GM23338 (cell line): ENCODE measurements around the gene EMC10. TPM values are rescaled to one million over a fixed set of nuclear protein-coding genes. Genes with fewer than 3 reads are reported as not detected.

ENCODE experiments used
- ATAC-seq: fragments of 200-7000 bp; cut with Tn5 transposase; 3 replicates; pipeline ENCODE4 v1.9.1; 2020
- DNase-seq: peaks from one replicate; pipeline ENCODE4 v3.0.0-alpha.2; 2015; ENCODE audit warnings: low spot score
- H2AFZ ChIP-seq: fragments of 200-600 bp; sonication (generic); 2 replicates; pipeline ENCODE4 v1.8.0; 2016; ENCODE audit warnings: antibody characterized with exemption, mild to moderate bottlenecking, moderate library complexity
- H3F3A ChIP-seq: fragments of 200-600 bp; sonication (generic); replicated peaks from 2 replicates; pipeline ENCODE4 v1.8.0; 2017; ENCODE audit warnings: antibody characterized with exemption, mixed run types, low read depth
- H3K27ac ChIP-seq: fragments of 200-600 bp; sonication (generic); 2 replicates; pipeline ENCODE4 v1.6.1; 2016; ENCODE audit warnings: low read depth
- H3K27me3 ChIP-seq: fragments of 200-600 bp; sonication (generic); 2 replicates; pipeline ENCODE4 v1.8.0; 2016; ENCODE audit warnings: mild to moderate bottlenecking, mixed run types, moderate library complexity; ENCODE audit not compliant: insufficient read depth
- H3K36me3 ChIP-seq: fragments of 200-600 bp; sonication (generic); 2 replicates; pipeline ENCODE4 v1.8.0; 2016; ENCODE audit warnings: mild to moderate bottlenecking; ENCODE audit not compliant: insufficient read depth
- H3K4me1 ChIP-seq: fragments of 200-600 bp; sonication (generic); 2 replicates; pipeline ENCODE4 v1.8.0; 2016; ENCODE audit warnings: mild to moderate bottlenecking, moderate library complexity; ENCODE audit not compliant: insufficient read depth
- H3K4me2 ChIP-seq: fragments of 200-600 bp; sonication (generic); 2 replicates; pipeline ENCODE4 v1.7.1; 2017; ENCODE audit warnings: mixed run types
- H3K4me3 ChIP-seq: fragments of 200-600 bp; sonication (generic); 2 replicates; pipeline ENCODE4 v1.6.1; 2016; ENCODE audit warnings: mixed run types
- H3K79me2 ChIP-seq: fragments of 200-600 bp; sonication (generic); replicated peaks from 2 replicates; pipeline ENCODE4 v1.8.0; 2017; ENCODE audit warnings: mild to moderate bottlenecking; ENCODE audit not compliant: insufficient read depth
- H3K9me2 ChIP-seq: fragments of 200-600 bp; sonication (generic); 2 replicates; pipeline ENCODE4 v1.8.0; 2017; ENCODE audit not compliant: insufficient read depth
- H4K20me1 ChIP-seq: fragments of 200-600 bp; sonication (generic); replicated peaks from 2 replicates; pipeline ENCODE4 v1.8.0; 2017; ENCODE audit warnings: mild to moderate bottlenecking; ENCODE audit not compliant: insufficient read depth
- H3K27ac Mint-ChIP-seq: 2 replicates; pipeline ENCODE4 v1.8.0; 2020; ENCODE audit warnings: inconsistent platforms, mild to moderate bottlenecking, moderate library complexity, mixed read lengths
- H3K27me3 Mint-ChIP-seq: 3 replicates; pipeline ENCODE4 v1.8.0; 2022; ENCODE audit warnings: low read depth, mild to moderate bottlenecking, moderate library complexity, mixed read lengths, inconsistent platforms; ENCODE audit not compliant: insufficient read depth, poor library complexity
- H3K36me3 Mint-ChIP-seq: 3 replicates; pipeline ENCODE4 v1.8.0; 2021; ENCODE audit warnings: low read depth, mild to moderate bottlenecking, inconsistent platforms, moderate library complexity, mixed read lengths
- H3K4me1 Mint-ChIP-seq: 3 replicates; pipeline ENCODE4 v1.8.0; 2020; ENCODE audit warnings: mild to moderate bottlenecking, inconsistent platforms, mixed read lengths
- H3K4me3 Mint-ChIP-seq: 3 replicates; pipeline ENCODE4 v1.8.0; 2021; ENCODE audit warnings: moderate library complexity, mild to moderate bottlenecking, inconsistent platforms, mixed read lengths
- H3K9me3 Mint-ChIP-seq: 3 replicates; pipeline ENCODE4 v1.8.0; 2020; ENCODE audit warnings: moderate library complexity, mild to moderate bottlenecking, inconsistent platforms, mixed read lengths
- CREB1 ChIP-seq: fragments of 250-450 bp; sonication (Bioruptor Pico); IDR thresholded peaks from 2 replicates; pipeline ENCODE4 v1.5.0; 2020; ENCODE audit warnings: low read depth, mild to moderate bottlenecking, moderate library complexity
- CTCF ChIP-seq, 2 experiments: fragments of 200-600 bp in 1 of 2; sonication (generic) in 1 of 2; conservative IDR thresholded peaks; 2 replicates each; pipeline versions ENCODE4 v1.5.1 to v1.6.1; 2016 to 2017; ENCODE audit warnings: antibody characterized with exemption in 2 of 2, low read depth in 2 of 2, mild to moderate bottlenecking in 2 of 2, moderate library complexity in 1 of 2
- ETS1 ChIP-seq: IDR thresholded peaks from 2 replicates; pipeline ENCODE4 v1.6.1; 2016; ENCODE audit warnings: antibody characterized with exemption
- EZH2 ChIP-seq: fragments of 200-600 bp; sonication (generic); IDR thresholded peaks from one replicate; pipeline ENCODE4 v1.8.0; 2017; ENCODE audit warnings: antibody characterized with exemption, mild to moderate bottlenecking, low read depth; ENCODE audit not compliant: unreplicated experiment
- EZH2phosphoT487 ChIP-seq: fragments of 200-600 bp; sonication (generic); IDR thresholded peaks from one replicate; pipeline ENCODE4 v1.8.1; 2018; ENCODE audit warnings: antibody characterized with exemption; ENCODE audit not compliant: unreplicated experiment
- JUNB ChIP-seq: IDR thresholded peaks from one replicate; pipeline ENCODE4 v1.6.1; 2016; ENCODE audit warnings: antibody characterized with exemption; ENCODE audit not compliant: unreplicated experiment
- NANOG ChIP-seq: IDR thresholded peaks from 2 replicates; pipeline ENCODE4 v1.6.1; 2016; ENCODE audit warnings: antibody characterized with exemption, borderline replicate concordance
- POLR2AphosphoS5 ChIP-seq: IDR thresholded peaks from 2 replicates; pipeline ENCODE4 v1.6.1; 2016; ENCODE audit warnings: antibody characterized with exemption, low read depth
- REST ChIP-seq: IDR thresholded peaks from one replicate; pipeline ENCODE4 v1.6.1; 2018; ENCODE audit warnings: antibody characterized with exemption; ENCODE audit not compliant: unreplicated experiment
- STAT1 ChIP-seq: IDR thresholded peaks from one replicate; pipeline ENCODE4 v1.6.1; 2016; ENCODE audit warnings: antibody characterized with exemption; ENCODE audit not compliant: unreplicated experiment
- ZNF114 ChIP-seq: fragments of 250-450 bp; sonication (Bioruptor Pico); IDR thresholded peaks from 2 replicates; pipeline ENCODE4 v1.5.0; 2020; ENCODE audit warnings: mild to moderate bottlenecking, moderate library complexity
- ZNF331 ChIP-seq: fragments of 250-450 bp; sonication (Bioruptor Pico); IDR thresholded peaks from 2 replicates; pipeline ENCODE4 v1.5.0; 2020; ENCODE audit warnings: low read depth, mild to moderate bottlenecking, moderate library complexity
- ZNF462 ChIP-seq: fragments of 250-450 bp; sonication (Bioruptor Pico); IDR thresholded peaks from 2 replicates; pipeline ENCODE4 v1.5.0; 2020; ENCODE audit warnings: mild to moderate bottlenecking, moderate library complexity
- polyA plus RNA-seq: library from polyadenylated mRNA; unstranded; fragments of >200 nt; fragmentation: Nextera tagmentation; extraction: Ambion mirVana; gene quantifications from 2 replicates; pipeline ENCODE4 v1.2.1, GENCODE V29; 2016
- total RNA-seq: library from RNA; depleted of rRNA; stranded (reverse); fragments of >200 nt; shearing (Covaris generic); gene quantifications from 2 replicates; pipeline ENCODE4 v1.2.3, GENCODE V29; 2014

The EMC10 gene
- total and polyA plus RNA-seq, 2 experiments from 2014 or later = 24.8 to 113 TPM

GRCh38 chr19:50447750-50448149 lies 28.6 kb upstream of the EMC10 start:
- Histone ChIP-seq H3K27me3 (no peaks in the 10 kb centered on the region), H3K4me3 (no peak overlapping the region), H4K20me1 (no peaks in the 10 kb centered on the region), H3K9me2 (no peaks in the 10 kb centered on the region), H3K79me2 (no peaks in the 10 kb centered on the region), H3K4me1 (peaks cover 6% of the 10 kb centered on the region; the same call in 1 of the 2 replicates), H3F3A (no peaks in the 10 kb centered on the region), H2AFZ (no peak overlapping the region), H3K27ac (no peak overlapping the region), H3K4me2 (no peak overlapping the region), H3K36me3 (no peaks in the 10 kb centered on the region)
- TF ChIP-seq ETS1 (no peak), ZNF462 (no peak), CTCF (conservative IDR thresholded peaks at IDR 0.05; ENCODE audit: low read depth in 2 of 2) (no peak), STAT1 (no peak), ZNF114 (no peak), EZH2 (no peak), ZNF331 (CRISPR knock-in tag) (no peak), CREB1 (no peak), POLR2AphosphoS5 (no peak), JUNB (no peak), EZH2phosphoT487 (no peak), REST (no peak), NANOG (no peak)
- Mint-ChIP-seq H3K27ac (no peak overlapping the region), H3K9me3 (peaks cover 98% of the 10 kb centered on the region), H3K4me1 (no peaks in the 10 kb centered on the region), H3K4me3 (no peak overlapping the region), H3K36me3 (peaks cover 53% of the 10 kb centered on the region), H3K27me3 (peaks cover 4% of the 10 kb centered on the region)
- DNase-seq (no peak), ATAC-seq (no peak)
